GM12878 (cell line): Measurements from ENCODE around the gene TMEM232. TPM values are rescaled to one million over a fixed set of nuclear protein-coding genes. Genes with fewer than 3 reads are reported as not detected.

Source experiments
- ATAC-seq: fragments of 200-7000 bp; cut with Tn5 transposase; 3 replicates; pipeline ENCODE4 v1.9.1; 2020; ENCODE audit warnings: mild to moderate bottlenecking, moderate library complexity
- BruUV-seq: library from RNA; stranded (reverse); fragments of 400-500 nt; replicated peaks from 2 replicates; lab custom pipeline; 2021; lab: Mats Ljungman, UMichigan
- CTCF ChIA-PET: fragments of 300-600 bp; sonication (Branson Sonifier 250); formaldehyde crosslinking; extraction: SDS; loops from one replicate; lab custom pipeline; 2021; ENCODE audit warnings: inconsistent platforms; lab: Yijun Ruan, JAX
- POLR2A ChIA-PET: fragments of 350-600 bp; formaldehyde crosslinking; extraction: SDS; loops from one replicate; lab custom pipeline; 2021; ENCODE audit warnings: inconsistent platforms; lab: Charles Lee
- RAD21 ChIA-PET: fragments of 300-600 bp; sonication (Branson Sonifier 250); formaldehyde crosslinking; loops from one replicate; lab custom pipeline; 2023; ENCODE audit warnings: antibody characterized with exemption; ENCODE audit not compliant: unreplicated experiment; lab: Charles Lee
- SMC1A ChIA-PET: fragments of 300-600 bp; sonication (Branson Sonifier 250); formaldehyde crosslinking; loops from one replicate; lab custom pipeline; 2023; ENCODE audit not compliant: unreplicated experiment, uncharacterized antibody; lab: Charles Lee
- DNase-seq: peaks from one replicate; pipeline ENCODE4 v3.0.0-alpha.2; 2011; ENCODE audit warnings: low read depth, low spot score
- FAIRE-seq: peaks from 3 replicates; lab custom pipeline; 2011; peaks lifted over from hg19 to GRCh38; lab: Jason Lieb, UNC
- H2AFZ ChIP-seq: 2 replicates; pipeline ENCODE4 v1.6.0; 2011; ENCODE audit warnings: low read depth, low read length, control low read depth; ENCODE audit not compliant: control insufficient read depth
- H3K27ac ChIP-seq: 2 replicates; pipeline ENCODE4 v1.5.1; 2011; ENCODE audit warnings: control low read depth; ENCODE audit not compliant: control insufficient read depth, insufficient read depth
- H3K27me3 ChIP-seq, 2 experiments: replicated peaks in 1 of 2; 2 replicates each; pipeline versions ENCODE4 v1.6.0 to v1.6.1; 2011; ENCODE audit warnings: low read length in 1 of 2; ENCODE audit not compliant: control insufficient read depth in 2 of 2, insufficient read depth in 2 of 2
- H3K36me3 ChIP-seq, 2 experiments: 2 replicates each; pipeline ENCODE4 v1.5.1; 2011; ENCODE audit warnings: low read length in 1 of 2; ENCODE audit not compliant: control insufficient read depth in 2 of 2, insufficient read depth in 2 of 2
- H3K4me1 ChIP-seq: 2 replicates; pipeline ENCODE4 v1.6.1; 2011; ENCODE audit warnings: mild to moderate bottlenecking, low read length, moderate library complexity, mixed read lengths; ENCODE audit not compliant: control insufficient read depth, insufficient read depth
- H3K4me2 ChIP-seq: 2 replicates; pipeline ENCODE4 v1.6.0; 2011; ENCODE audit warnings: control low read depth; ENCODE audit not compliant: control insufficient read depth, insufficient read depth
- H3K4me3 ChIP-seq: fragments of 200-600 bp; sonication (generic); 2 replicates; pipeline ENCODE4 v1.5.1; 2016
- H3K79me2 ChIP-seq: 2 replicates; pipeline ENCODE4 v1.6.0; 2011; ENCODE audit warnings: low read length; ENCODE audit not compliant: control insufficient read depth, insufficient read depth
- H3K9ac ChIP-seq: 2 replicates; pipeline ENCODE4 v1.8.0; 2011; ENCODE audit warnings: low read length, control low read depth, mixed read lengths; ENCODE audit not compliant: control insufficient read depth, insufficient read depth
- H3K9me3 ChIP-seq: replicated peaks from 3 replicates; pipeline ENCODE4 v1.5.1; 2011; ENCODE audit warnings: mild to moderate bottlenecking, low read length; ENCODE audit not compliant: control insufficient read depth, insufficient read depth
- H4K20me1 ChIP-seq: 2 replicates; pipeline ENCODE4 v1.6.0; 2011; ENCODE audit not compliant: control insufficient read depth, insufficient read depth
- CEBPB ChIP-seq, 2 experiments: fragments of 150-350 bp in 1 of 2; IDR thresholded peaks; 2 replicates each; pipeline ENCODE4 v1.6.1; 2012 to 2014; ENCODE audit warnings: low read depth in 2 of 2, low read length in 2 of 2, borderline replicate concordance in 1 of 2, inconsistent platforms in 1 of 2
- E2F4 ChIP-seq: IDR thresholded peaks from 2 replicates; pipeline ENCODE4 v1.6.1; 2012; ENCODE audit warnings: low read depth, low read length, improper control_type of control experiment
- ESRRA ChIP-seq: IDR thresholded peaks from 2 replicates; pipeline ENCODE4 v1.6.1; 2012; ENCODE audit warnings: mild to moderate bottlenecking, low read length, improper control_type of control experiment
- HDAC6 ChIP-seq: fragments of 200-600 bp; sonication (generic); IDR thresholded peaks from one replicate; pipeline ENCODE4 v1.8.0; 2017; ENCODE audit warnings: antibody characterized with exemption; ENCODE audit not compliant: unreplicated experiment
- NFIC ChIP-seq: IDR thresholded peaks from 2 replicates; pipeline ENCODE4 v1.6.1; 2012; ENCODE audit warnings: low read depth, mild to moderate bottlenecking, inconsistent platforms, low read length, moderate library complexity
- TBL1XR1 ChIP-seq: IDR thresholded peaks from 2 replicates; pipeline ENCODE4 v1.6.1; 2012; ENCODE audit warnings: low read depth, low read length, improper control_type of control experiment
- ZZZ3 ChIP-seq: IDR thresholded peaks from 2 replicates; pipeline ENCODE4 v1.6.1; 2011; ENCODE audit warnings: low read depth; ENCODE audit not compliant: control insufficient read depth, insufficient read length
- WGBS: methylation state at CpG from one replicate; pipeline ENCODE4 v1.1.6; 2016; ENCODE audit warnings: low lambda C conversion rate; ENCODE audit not compliant: insufficient replicate concordance, insufficient coverage; ENCODE audit errors: missing lambda C conversion rate; 5-methylcytosine and 5-hydroxymethylcytosine counted together
- in situ Hi-C: fragments of 300-500 bp; cut with MboI; formaldehyde crosslinking; loops from 9 replicates; pipeline ENCODE4 v1.14.3; 2018; ENCODE audit warnings: mixed read lengths
- intact Hi-C: fragments of 100-400 bp; cut with micrococcal nuclease; formaldehyde crosslinking; loops from one replicate; pipeline ENCODE4 v1.14.2; 2022; ENCODE audit not compliant: unreplicated experiment
- polyA plus RNA-seq, 11 experiments: library from polyadenylated mRNA; depleted of rRNA in 4 of 11; unstranded in 6 of 11; stranded (reverse) in 5 of 11; fragments of >200 nt; fragmentation: Nextera tagmentation in 4 of 11; fragmentation: Illumina TruSeq in 1 of 11; extraction: Ambion mirVana in 4 of 11; extraction: Trizol in 1 of 11; gene quantifications; 1 replicate in 1 of 11; 2 replicates in 10 of 11; pipeline versions ENCODE4 v1.2.1 to v1.2.3, GENCODE V29; 2011 to 2016; ENCODE audit warnings: inconsistent platforms in 2 of 11, missing spikeins in 2 of 11, low read depth in 1 of 11
- total RNA-seq, 4 experiments: library from RNA; depleted of rRNA in 3 of 4; stranded (reverse); fragments of >200 nt in 3 of 4; fragmentation: Illumina TruSeq in 1 of 4; extraction: Trizol in 1 of 4; gene quantifications; 2 replicates each; pipeline versions ENCODE4 v1.2.1 to v1.2.3, GENCODE V29; 2013 to 2021

TMEM232 gene
- total and polyA plus RNA-seq, 10 of the 15 experiments (the other 5 are each of a cell fraction or from before 2014, with no cell fraction given): 0.29 to 1.3 (median 0.91) TPM

DNA sequence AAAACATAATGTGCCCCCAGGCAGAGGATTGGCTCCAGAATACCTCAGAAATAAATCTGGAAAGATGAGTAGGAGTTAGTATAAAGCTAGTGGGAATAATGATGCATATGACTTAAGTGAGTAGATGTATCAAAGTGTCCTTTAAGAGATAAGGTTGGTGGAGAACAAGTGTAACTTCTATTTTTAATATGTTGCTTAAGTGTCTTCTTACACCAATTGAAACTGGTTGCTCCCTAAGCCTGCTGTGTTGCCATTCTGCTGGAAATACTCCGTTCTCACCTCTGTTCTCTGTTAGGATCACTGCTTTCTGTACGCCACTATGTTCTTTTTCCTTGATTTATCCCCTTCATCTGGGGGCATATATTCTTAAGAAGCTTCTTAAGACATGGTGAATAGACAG, 286.4 kb downstream of the TMEM232 start:
- Histone ChIP-seq H3K9ac (no peak overlapping the region), H3K4me1 (no peaks in the 10 kb centered on the region), H3K4me3 (no peak overlapping the region), H2AFZ (no peak overlapping the region), H3K79me2 (no peaks in the 10 kb centered on the region), H3K9me3 (no peaks in the 10 kb centered on the region), H4K20me1 (no peaks in the 10 kb centered on the region), H3K27ac (no peak overlapping the region), H3K4me2 (no peak overlapping the region), H3K27me3 (no peaks in the 10 kb centered on the region), H3K36me3 (no peaks in the 10 kb centered on the region)
- ChIA-PET POLR2A (no interaction called here), SMC1A (interaction anchor here (1.4 kb wide), 1 partner anchor 186 kb away, joined by 4 read pairs; no protein-coding TSS in a partner anchor), CTCF (interaction anchor here (1.0 kb wide), 1 partner anchor 25 kb away, joined by 3 read pairs; no protein-coding TSS in a partner anchor), RAD21 (no interaction called here)
- no TSS peak for BruUV-seq
- FAIRE-seq (no peak), DNase-seq (no peak), ATAC-seq (no peak)
- TF ChIP-seq TBL1XR1 (no peak), HDAC6 (no peak), E2F4 (no peak), NFIC (no peak), ZZZ3 (no peak), ESRRA (no peak), CEBPB (IDR thresholded peaks at IDR 0.05; ENCODE audit: borderline replicate concordance in 1 of 2, low read depth in 2 of 2, low read length in 2 of 2) (no peak)
- in situ Hi-C loops: no loop called here
- WGBS: 23% methylated on average over 2 of the region's 2 CpGs
- intact Hi-C loops: loop anchor here (5.0 kb wide), 1 partner anchor 187 kb away; no protein-coding TSS in a partner anchor
